Liver (tissue), 9 donors: ENCODE measurements around the gene MAML3. TPM values are rescaled to one million over a fixed set of nuclear protein-coding genes. Genes with fewer than 3 reads are reported as not detected.

ENCODE experiments used
- DNase-seq: peaks from one replicate; pipeline ENCODE4 v3.0.0-alpha.2; 2017; ENCODE audit warnings: low spot score
- H3K27ac ChIP-seq, 2 donors: one replicate each; pipeline ENCODE4 v1.7.0; 2013; ENCODE audit warnings: inconsistent platforms in 2 of 2, low read length in 2 of 2, control low read depth in 1 of 2, low read depth in 1 of 2, mild to moderate bottlenecking in 1 of 2
- H3K27me3 ChIP-seq, 4 donors: one replicate each; pipeline versions ENCODE4 v1.6.1 to v1.7.0; 2013; ENCODE audit warnings: low read length in 3 of 4, inconsistent platforms in 1 of 4, mild to moderate bottlenecking in 1 of 4, moderate library complexity in 1 of 4; ENCODE audit not compliant: control insufficient read depth in 4 of 4, insufficient read depth in 4 of 4
- H3K36me3 ChIP-seq, 4 donors: one replicate each; pipeline versions ENCODE4 v1.6.1 to v1.7.0; 2013; ENCODE audit warnings: low read length in 3 of 4, mild to moderate bottlenecking in 3 of 4, low read depth in 1 of 4, moderate library complexity in 1 of 4; ENCODE audit not compliant: control insufficient read depth in 4 of 4, insufficient read depth in 3 of 4
- H3K4me1 ChIP-seq, 4 donors: one replicate each; pipeline versions ENCODE4 v1.6.1 to v1.7.0; 2013; ENCODE audit warnings: low read length in 3 of 4, mild to moderate bottlenecking in 3 of 4, moderate library complexity in 1 of 4; ENCODE audit not compliant: control insufficient read depth in 4 of 4, insufficient read depth in 4 of 4
- H3K4me3 ChIP-seq, 3 donors: one replicate each; pipeline versions ENCODE4 v1.6.1 to v1.7.0; 2013; ENCODE audit warnings: low read length in 3 of 3, control low read depth in 1 of 3, low read depth in 1 of 3, mild to moderate bottlenecking in 1 of 3
- H3K9ac ChIP-seq, 2 donors: one replicate each; pipeline ENCODE4 v1.7.0; 2013; ENCODE audit warnings: low read length in 2 of 2, mild to moderate bottlenecking in 2 of 2, moderate library complexity in 2 of 2, control low read depth in 1 of 2, low read depth in 1 of 2
- H3K9me3 ChIP-seq, 4 donors: one replicate each; pipeline versions ENCODE4 v1.6.1 to v1.7.0; 2013; ENCODE audit warnings: low read length in 3 of 4; ENCODE audit not compliant: control insufficient read depth in 4 of 4
- ATF3 ChIP-seq: IDR thresholded peaks from 2 replicates; pipeline ENCODE4 v1.6.1; 2016; ENCODE audit warnings: antibody characterized with exemption
- CTCF ChIP-seq: fragments of 150-350 bp; IDR thresholded peaks from 2 replicates; pipeline ENCODE4 v1.5.1; 2017; ENCODE audit warnings: improper control_type of control experiment, low read depth, low read length; ENCODE audit not compliant: missing input control
- EGR1 ChIP-seq, 2 donors: IDR thresholded peaks; 2 replicates each; pipeline ENCODE4 v1.6.1; 2016 to 2018; ENCODE audit warnings: antibody characterized with exemption in 2 of 2, low read depth in 2 of 2
- FOXA1 ChIP-seq: IDR thresholded peaks from 2 replicates; pipeline ENCODE4 v1.6.1; 2016; ENCODE audit warnings: antibody characterized with exemption
- FOXA2 ChIP-seq: IDR thresholded peaks from 2 replicates; pipeline ENCODE4 v1.6.1; 2016; ENCODE audit warnings: antibody characterized with exemption
- GABPA ChIP-seq, 2 donors: IDR thresholded peaks in 1 of 2; conservative IDR thresholded peaks in 1 of 2; 2 replicates each; pipeline ENCODE4 v1.6.1; 2016; ENCODE audit warnings: antibody characterized with exemption in 2 of 2, mild to moderate bottlenecking in 1 of 2, moderate library complexity in 1 of 2
- HNF4A ChIP-seq, 2 donors: conservative IDR thresholded peaks; 2 replicates each; pipeline ENCODE4 v1.6.1; 2016; ENCODE audit warnings: antibody characterized with exemption in 2 of 2, mild to moderate bottlenecking in 2 of 2
- HNF4G ChIP-seq: IDR thresholded peaks from 2 replicates; pipeline ENCODE4 v1.6.1; 2016; ENCODE audit warnings: antibody characterized with exemption
- JUND ChIP-seq, 2 donors: IDR thresholded peaks; 2 replicates each; pipeline ENCODE4 v1.6.1; 2016; ENCODE audit warnings: antibody characterized with exemption in 2 of 2
- MAX ChIP-seq: IDR thresholded peaks from 2 replicates; pipeline ENCODE4 v1.6.1; 2016; ENCODE audit warnings: antibody characterized with exemption
- NR2F2 ChIP-seq: IDR thresholded peaks from 2 replicates; pipeline ENCODE4 v1.6.1; 2016; ENCODE audit warnings: antibody characterized with exemption
- RAD21 ChIP-seq, 2 donors: IDR thresholded peaks; 2 replicates each; pipeline ENCODE4 v1.6.1; 2016; ENCODE audit warnings: antibody characterized with exemption in 2 of 2, mild to moderate bottlenecking in 2 of 2
- REST ChIP-seq: IDR thresholded peaks from 2 replicates; pipeline ENCODE4 v1.6.1; 2016; ENCODE audit warnings: antibody characterized with exemption, mild to moderate bottlenecking
- RXRA ChIP-seq, 2 donors: IDR thresholded peaks; 2 replicates each; pipeline ENCODE4 v1.6.1; 2017 to 2018; ENCODE audit warnings: antibody characterized with exemption in 2 of 2, mild to moderate bottlenecking in 1 of 2
- SP1 ChIP-seq: IDR thresholded peaks from 2 replicates; pipeline ENCODE4 v1.6.1; 2018; ENCODE audit warnings: antibody characterized with exemption, mild to moderate bottlenecking
- TAF1 ChIP-seq: conservative IDR thresholded peaks from 2 replicates; pipeline ENCODE4 v1.6.1; 2016; ENCODE audit warnings: antibody characterized with exemption, mild to moderate bottlenecking
- YY1 ChIP-seq: IDR thresholded peaks from 2 replicates; pipeline ENCODE4 v1.6.1; 2016; ENCODE audit warnings: antibody characterized with exemption, mild to moderate bottlenecking
- ZBTB33 ChIP-seq: IDR thresholded peaks from 2 replicates; pipeline ENCODE4 v1.6.1; 2016; ENCODE audit warnings: antibody characterized with exemption
- WGBS: extraction: QIAGEN DNeasy Blood & Tissue Kit; methylation state at CpG from one replicate; pipeline ENCODE4 v1.1.7; 2013; 5-methylcytosine and 5-hydroxymethylcytosine counted together
- polyA plus RNA-seq, 2 donors: library from polyadenylated mRNA; stranded (reverse) in 1 of 2; unstranded in 1 of 2; fragments of 200-250 nt in 1 of 2; fragments of >200 nt in 1 of 2; fragmentation: Nextera tagmentation in 1 of 2; extraction: Ambion mirVana in 1 of 2; gene quantifications; one replicate each; pipeline versions ENCODE4 v1.2.1 to v1.2.3, GENCODE V29; 2013 to 2015
- total RNA-seq, 2 donors: library from RNA; depleted of rRNA; stranded (reverse); fragments of >200 nt; gene quantifications; one replicate each; pipeline ENCODE4 v1.2.3, GENCODE V29; 2014
- donor health status: healthy.
- donor health status: healthy.
- donor health status: healthy.
- donor health status: healthy.
- donor health status: healthy.

The MAML3 gene
- total and polyA plus RNA-seq, 4 donors, result 1.3 to 4.3 (median 2.7) TPM

- H3K4me1 ChIP-seq, result peaks cover 15 to 55% (median 40%) of the 10 kb centered on the region in 4 donors
- no peaks in the 10 kb centered on the region for H3K36me3 ChIP-seq
- no peaks in the 10 kb centered on the region for H3K27me3 ChIP-seq
- DNase-seq, result no peak
- WGBS, result 95% methylated on average over 3 of the region's 3 CpGs
- TF ChIP-seq ZBTB33 (no peak), RAD21 (IDR thresholded peaks at IDR 0.05) (no peak), JUND (IDR thresholded peaks at IDR 0.05) (no peak), RXRA (IDR thresholded peaks at IDR 0.05) (no peak), GABPA (IDR thresholded peaks at IDR 0.05 in 1 of 2, conservative IDR thresholded peaks at IDR 0.05 in 1 of 2) (no peak), YY1 (no peak), HNF4G (no peak), EGR1 (IDR thresholded peaks at IDR 0.05; ENCODE audit: low read depth in 2 of 2) (no peak), FOXA1 (no peak), CTCF (no peak), HNF4A (conservative IDR thresholded peaks at IDR 0.05) (no peak), FOXA2 (no peak), MAX (no peak), TAF1 (no peak), SP1 (no peak), REST (no peak), ATF3 (no peak), NR2F2 (no peak)
- no peak overlapping the region for H3K27ac ChIP-seq
- no peaks in the 10 kb centered on the region for H3K9me3 ChIP-seq
- no peak overlapping the region for H3K4me3 ChIP-seq
- H3K9ac ChIP-seq, result no peak overlapping the region
Observed at GRCh38 chr4:139838811-139839210, 315.2 kb downstream of the MAML3 start.
